GM19455 (cell line): ENCODE measurements around the gene CRHR2.

Experiments
- ATAC-seq: cut with Tn5 transposase; IDR thresholded peaks from one replicate; pipeline ENCODE4 v1.9.1; 2021; ENCODE audit not compliant: unreplicated experiment

The CRHR2 gene

GRCh38 chr7:30633223-30633622, 49.0 kb downstream of the CRHR2 start:
- no peak for ATAC-seq

GRCh38 chr7:30630986-30631385, 51.3 kb downstream of the CRHR2 start:
- ATAC-seq = peak; percentile 59

GRCh38 chr7:30627026-30627425, 55.2 kb downstream of the CRHR2 start:
- ATAC-seq = no peak

- no peak for ATAC-seq
These were observed 57.0 kb downstream of the CRHR2 start for GRCh38 chr7:30625283-30625682.

- ATAC-seq = no peak
These were observed 63.3 kb downstream of the CRHR2 start for GRCh38 chr7:30618961-30619360.

GRCh38 chr7:30618080-30618676, 64.1 kb downstream of the CRHR2 start:
- ATAC-seq = no peak

GRCh38 chr7:30617359-30617758, 64.9 kb downstream of the CRHR2 start:
- no peak for ATAC-seq

GRCh38 chr7:30616318-30616717, 65.9 kb downstream of the CRHR2 start:
- no peak for ATAC-seq

- no peak for ATAC-seq
These were observed 68.6 kb downstream of the CRHR2 start for GRCh38 chr7:30613366-30614325.

- no peak for ATAC-seq
These were observed 69.5 kb downstream of the CRHR2 start for GRCh38 chr7:30612658-30613265.

- no peak for ATAC-seq
These were observed 76.4 kb downstream of the CRHR2 start for GRCh38 chr7:30605832-30606231.

- no peak for ATAC-seq
These were observed 77.4 kb downstream of the CRHR2 start for GRCh38 chr7:30604901-30605300.
